Hepatocyte (in vitro differentiated cells): ENCODE data around the gene C1QTNF9B. TPM values are rescaled to one million over a fixed set of nuclear protein-coding genes. Genes with fewer than 3 reads are reported as not detected.
A peak's percentile ranks its signal among the peaks of the same experiment; 100 is the strongest.

ENCODE experiments used
- DNase-seq: peaks from one replicate; pipeline ENCODE4 v3.0.0-alpha.2; 2016; ENCODE audit warnings: low spot score
- H2AFZ ChIP-seq: fragments of 200-600 bp; sonication (generic); 2 replicates; pipeline ENCODE4 v1.6.0; 2016; ENCODE audit warnings: antibody characterized with exemption, mild to moderate bottlenecking
- H3K27ac ChIP-seq: fragments of 200-600 bp; sonication (generic); 2 replicates; pipeline ENCODE4 v1.5.1; 2016; ENCODE audit warnings: mild to moderate bottlenecking
- H3K27me3 ChIP-seq: fragments of 200-600 bp; sonication (generic); 2 replicates; pipeline ENCODE4 v1.6.1; 2016
- H3K36me3 ChIP-seq: fragments of 200-600 bp; sonication (generic); replicated peaks from 2 replicates; pipeline ENCODE4 v1.5.1; 2016; ENCODE audit warnings: low read depth; ENCODE audit not compliant: insufficient read depth
- H3K4me1 ChIP-seq: fragments of 200-600 bp; sonication (generic); 2 replicates; pipeline ENCODE4 v1.5.1; 2016; ENCODE audit warnings: mild to moderate bottlenecking, moderate library complexity; ENCODE audit not compliant: insufficient read depth
- H3K4me2 ChIP-seq: fragments of 200-600 bp; sonication (generic); 2 replicates; pipeline ENCODE4 v1.6.0; 2016
- H3K4me3 ChIP-seq: fragments of 200-600 bp; sonication (generic); 2 replicates; pipeline ENCODE4 v1.5.1; 2016; ENCODE audit warnings: mild to moderate bottlenecking
- H3K79me2 ChIP-seq: fragments of 200-600 bp; sonication (generic); 2 replicates; pipeline ENCODE4 v1.6.0; 2017; ENCODE audit warnings: mild to moderate bottlenecking
- H3K9me2 ChIP-seq: fragments of 200-600 bp; sonication (generic); replicated peaks from 2 replicates; pipeline ENCODE4 v1.6.0; 2017; ENCODE audit warnings: mild to moderate bottlenecking; ENCODE audit not compliant: insufficient read depth
- H3K9me3 ChIP-seq: fragments of 200-600 bp; sonication (generic); 2 replicates; pipeline ENCODE4 v1.5.1; 2016; ENCODE audit warnings: low read depth, mild to moderate bottlenecking
- H4K20me1 ChIP-seq: fragments of 200-600 bp; sonication (generic); 2 replicates; pipeline ENCODE4 v1.6.0; 2016; ENCODE audit warnings: mild to moderate bottlenecking; ENCODE audit not compliant: insufficient read depth, poor library complexity, severe bottlenecking
- EZH2 ChIP-seq: fragments of 200-600 bp; sonication (generic); IDR thresholded peaks from 2 replicates; pipeline ENCODE4 v1.6.1; 2016; ENCODE audit warnings: antibody characterized with exemption, mild to moderate bottlenecking, borderline replicate concordance
- EZH2phosphoT487 ChIP-seq: fragments of 200-600 bp; sonication (generic); IDR thresholded peaks from one replicate; pipeline ENCODE4 v1.6.1; 2018; ENCODE audit warnings: antibody characterized with exemption, mild to moderate bottlenecking, low read depth, moderate library complexity; ENCODE audit not compliant: unreplicated experiment, severe bottlenecking
- WGBS: methylation state at CpG from one replicate; pipeline ENCODE4 v1.1.6; 2016; ENCODE audit warnings: low lambda C conversion rate; ENCODE audit errors: missing lambda C conversion rate; 5-methylcytosine and 5-hydroxymethylcytosine counted together
- polyA plus RNA-seq: library from polyadenylated mRNA; unstranded; fragments of >200 nt; fragmentation: Nextera tagmentation; extraction: Ambion mirVana; gene quantifications from 2 replicates; pipeline ENCODE4 v1.2.1, GENCODE V29; 2016
- total RNA-seq: library from RNA; depleted of rRNA; stranded (reverse); fragments of >200 nt; gene quantifications from 2 replicates; pipeline ENCODE4 v1.2.3, GENCODE V29; 2014
- TF ChIP-seq, protein P1 (sequence below): fragments of 200-600 bp; sonication (generic); IDR thresholded peaks from 2 replicates; pipeline ENCODE4 v1.5.1; 2016; ENCODE audit warnings: antibody characterized with exemption, mild to moderate bottlenecking; ENCODE audit not compliant: poor library complexity

The C1QTNF9B gene
- total and polyA plus RNA-seq, 2 experiments from 2014 or later, result 0.29 TPM; not detected in 1

GRCh38 chr13:23909606-23910005 lies 12.3 kb upstream of the C1QTNF9B start:
- Histone ChIP-seq H2AFZ (no peak overlapping the region), H4K20me1 (no peaks in the 10 kb centered on the region), H3K27ac (no peak overlapping the region), H3K9me3 (no peaks in the 10 kb centered on the region), H3K9me2 (no peaks in the 10 kb centered on the region), H3K27me3 (peaks cover under 1% of the 10 kb centered on the region), H3K36me3 (no peaks in the 10 kb centered on the region), H3K4me2 (no peak overlapping the region), H3K4me1 (no peaks in the 10 kb centered on the region), H3K79me2 (no peaks in the 10 kb centered on the region), H3K4me3 (no peak overlapping the region)
- DNase-seq, result no peak
- TF ChIP-seq, protein P1, sequence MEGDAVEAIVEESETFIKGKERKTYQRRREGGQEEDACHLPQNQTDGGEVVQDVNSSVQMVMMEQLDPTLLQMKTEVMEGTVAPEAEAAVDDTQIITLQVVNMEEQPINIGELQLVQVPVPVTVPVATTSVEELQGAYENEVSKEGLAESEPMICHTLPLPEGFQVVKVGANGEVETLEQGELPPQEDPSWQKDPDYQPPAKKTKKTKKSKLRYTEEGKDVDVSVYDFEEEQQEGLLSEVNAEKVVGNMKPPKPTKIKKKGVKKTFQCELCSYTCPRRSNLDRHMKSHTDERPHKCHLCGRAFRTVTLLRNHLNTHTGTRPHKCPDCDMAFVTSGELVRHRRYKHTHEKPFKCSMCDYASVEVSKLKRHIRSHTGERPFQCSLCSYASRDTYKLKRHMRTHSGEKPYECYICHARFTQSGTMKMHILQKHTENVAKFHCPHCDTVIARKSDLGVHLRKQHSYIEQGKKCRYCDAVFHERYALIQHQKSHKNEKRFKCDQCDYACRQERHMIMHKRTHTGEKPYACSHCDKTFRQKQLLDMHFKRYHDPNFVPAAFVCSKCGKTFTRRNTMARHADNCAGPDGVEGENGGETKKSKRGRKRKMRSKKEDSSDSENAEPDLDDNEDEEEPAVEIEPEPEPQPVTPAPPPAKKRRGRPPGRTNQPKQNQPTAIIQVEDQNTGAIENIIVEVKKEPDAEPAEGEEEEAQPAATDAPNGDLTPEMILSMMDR, result no peak
- no peak for TF ChIP-seq EZH2phosphoT487
- TF ChIP-seq EZH2, result no peak

- TF ChIP-seq EZH2phosphoT487 (no peak), EZH2 (no peak)
- TF ChIP-seq, protein P1, result no peak
- Histone ChIP-seq H3K9me3 (no peaks in the 10 kb centered on the region), H4K20me1 (no peaks in the 10 kb centered on the region), H3K4me1 (no peaks in the 10 kb centered on the region), H3K4me3 (no peak overlapping the region), H3K36me3 (no peaks in the 10 kb centered on the region), H3K9me2 (no peaks in the 10 kb centered on the region), H3K79me2 (no peaks in the 10 kb centered on the region), H3K27me3 (peaks cover 33% of the 10 kb centered on the region), H2AFZ (no peak overlapping the region), H3K27ac (no peak overlapping the region), H3K4me2 (no peak overlapping the region)
- no peak for DNase-seq
- 92% methylated on average over 2 of the region's 2 CpGs for WGBS
These were observed 8.5 kb upstream of the C1QTNF9B start for GRCh38 chr13:23905766-23906165.

DNA sequence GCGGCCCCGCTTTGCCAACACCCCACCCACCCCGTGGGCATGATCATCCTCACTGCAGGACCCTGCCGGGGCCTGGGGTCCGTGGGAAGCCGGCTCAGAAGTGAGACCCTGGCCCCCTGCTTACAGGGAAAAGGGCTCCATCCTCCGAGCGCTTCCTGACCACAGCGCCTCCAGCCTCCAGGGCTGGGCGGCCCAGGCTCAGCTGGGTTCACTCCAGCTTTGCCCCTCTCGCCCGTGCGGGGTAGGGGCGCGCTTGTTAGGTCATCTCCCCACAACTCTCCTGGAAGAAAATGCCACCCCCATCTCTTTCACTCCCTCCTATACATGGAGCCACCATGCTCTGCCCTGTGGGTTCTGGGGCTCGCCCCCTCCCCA lies 6.6 kb upstream of the C1QTNF9B start:
- TF ChIP-seq EZH2, result peak; percentile 28
- TF ChIP-seq, protein P1, result no peak
- Histone ChIP-seq H3K4me3 (no peak overlapping the region), H4K20me1 (no peaks in the 10 kb centered on the region), H3K27ac (no peak overlapping the region), H3K4me2 (peak overlapping the region; percentile 81), H2AFZ (peak overlapping the region; percentile 21), H3K36me3 (no peaks in the 10 kb centered on the region), H3K9me3 (no peaks in the 10 kb centered on the region), H3K4me1 (no peaks in the 10 kb centered on the region), H3K79me2 (no peaks in the 10 kb centered on the region), H3K9me2 (no peaks in the 10 kb centered on the region), H3K27me3 (peaks cover 33% of the 10 kb centered on the region)
- no peak for DNase-seq
- WGBS, result 53% methylated on average over 16 of the region's 16 CpGs
